ENCODE results near the gene ACHE. TPM values are rescaled to one million over a fixed set of nuclear protein-coding genes. Genes with fewer than 3 reads are reported as not detected.

Gene ACHE
- not detected in 2 replicates for total RNA-seq

GRCh38 chr7:100895701-100895955, at the start of gene ACHE:
Gene ACHE (minus strand): TSS chr7:100895888. CDS start chr7:100894232, 1,656 bp downstream.

DNA sequence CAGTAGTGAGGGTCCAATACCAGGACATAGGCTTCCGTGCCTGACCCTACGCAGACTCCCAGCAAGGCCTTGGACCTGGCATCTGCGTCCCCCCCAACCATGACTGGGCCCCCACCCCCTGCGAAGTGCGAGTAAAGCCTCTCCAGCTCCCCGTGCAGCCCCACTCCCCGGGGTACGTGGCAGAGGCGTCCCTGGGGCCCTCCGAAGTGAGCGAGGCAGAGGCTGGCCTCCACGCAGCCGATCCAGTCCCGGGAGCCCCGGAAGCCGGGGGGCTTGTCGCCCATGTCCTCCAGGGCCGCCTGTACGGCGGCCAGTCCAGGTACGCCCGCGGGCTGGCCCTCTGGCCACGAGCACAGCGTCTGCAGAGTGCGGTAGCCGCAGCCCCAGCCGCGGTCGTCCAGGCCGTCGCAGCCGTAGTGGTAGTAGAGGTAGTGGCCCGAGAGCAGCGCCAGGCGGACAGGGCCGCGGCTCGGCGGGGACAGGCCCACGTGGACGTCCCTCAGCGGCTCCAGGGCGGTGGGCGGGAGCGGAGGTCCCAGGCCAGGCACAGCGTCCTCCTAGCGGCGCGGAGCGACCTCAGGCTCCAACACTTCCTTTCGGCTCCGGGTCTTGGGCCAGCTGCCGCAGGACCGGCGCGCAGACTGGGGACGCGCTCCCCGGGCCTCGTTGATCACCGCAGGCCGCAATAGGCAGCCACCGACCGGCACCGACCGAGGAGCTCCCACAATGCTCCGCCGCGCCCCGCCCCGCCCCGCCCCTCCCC, 6.5 kb downstream of the ACHE start, which contains the start of gene UFSP1:
UFSP1 (minus strand) TSS at position 728 of the 763 bp plus-strand sequence; CDS start at position 284, 444 bp downstream.

DNA sequence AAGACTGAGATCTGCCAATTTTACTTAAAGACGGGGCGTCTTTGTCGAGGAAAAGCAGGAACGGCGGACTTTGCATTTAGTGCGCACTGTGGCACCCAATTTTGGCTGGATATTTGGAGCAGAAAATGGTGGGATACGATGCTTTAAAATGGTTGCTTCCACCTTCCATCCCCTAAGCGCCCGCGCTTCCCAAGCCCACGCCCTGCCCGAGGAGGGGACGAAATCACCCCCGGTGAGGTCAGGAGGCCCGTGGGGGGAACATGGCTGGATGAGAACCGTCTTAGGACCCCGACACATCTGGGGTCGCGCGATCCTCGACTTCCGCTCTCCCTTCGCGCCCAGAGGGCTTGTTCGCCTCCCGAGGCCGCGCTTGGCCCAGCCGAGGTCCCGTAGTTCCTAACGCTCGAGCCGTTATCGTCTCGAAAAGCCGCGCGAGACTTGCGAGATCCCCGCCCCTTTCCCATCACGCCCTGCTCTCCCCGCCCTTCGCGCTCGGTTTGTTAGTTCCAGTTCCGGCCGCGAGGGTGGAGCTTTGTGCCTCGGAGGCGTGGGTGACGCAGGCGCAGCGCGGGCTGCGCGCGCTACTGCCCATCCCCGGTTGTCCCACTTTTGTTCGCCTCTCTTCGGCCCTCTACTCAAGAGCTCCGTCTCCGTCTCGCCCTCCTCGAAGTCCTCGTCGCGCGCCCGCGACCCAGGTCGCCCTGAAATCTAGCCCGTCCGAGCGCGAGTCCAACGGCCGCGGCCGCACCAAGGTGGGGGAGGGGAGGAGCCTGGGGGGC, 20.9 kb downstream of the ACHE start, which contains the start of gene SRRT:
SRRT (plus strand) TSS at position 527 of the 779 bp plus-strand sequence. CDS start 488 bp downstream, outside the sequence.

DNA sequence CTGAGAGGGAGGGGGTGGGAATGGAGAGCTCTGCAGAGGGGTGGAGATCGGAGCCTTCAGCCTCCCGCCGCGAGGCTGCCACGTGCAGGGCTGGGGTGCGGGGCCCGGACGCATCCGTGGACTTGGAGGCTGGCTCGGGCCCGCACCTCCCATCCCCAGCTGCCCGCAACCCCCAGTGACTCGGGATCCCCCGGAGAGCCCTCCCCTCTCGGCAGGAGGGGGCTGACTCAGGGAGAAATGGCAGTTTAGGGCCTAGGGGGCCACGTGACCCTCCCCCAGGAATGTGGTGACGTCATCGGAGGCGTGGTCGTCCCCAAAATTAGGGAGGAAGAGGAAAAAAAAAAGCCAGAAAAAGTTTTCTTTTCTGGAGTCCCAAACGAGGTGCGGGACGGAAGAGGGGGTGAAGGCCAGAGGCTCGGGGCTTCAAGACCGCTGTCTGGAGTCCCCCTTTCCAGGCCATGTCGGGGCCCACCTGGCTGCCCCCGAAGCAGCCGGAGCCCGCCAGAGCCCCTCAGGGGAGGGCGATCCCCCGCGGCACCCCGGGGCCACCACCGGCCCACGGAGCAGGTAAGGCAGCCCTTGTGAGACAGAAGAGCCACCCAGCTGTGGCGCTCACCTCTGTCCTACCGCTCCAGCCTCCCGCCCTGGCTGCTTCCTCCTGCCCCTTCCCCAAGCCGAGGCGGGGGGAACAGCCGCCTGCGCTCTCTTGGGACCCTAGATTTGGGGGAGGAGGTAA, 28.5 kb downstream of the ACHE start, which contains the start of gene TRIP6:
TRIP6 (plus strand) TSS at position 348 of the 736 bp plus-strand sequence; CDS start at position 459, 111 bp downstream.

DNA sequence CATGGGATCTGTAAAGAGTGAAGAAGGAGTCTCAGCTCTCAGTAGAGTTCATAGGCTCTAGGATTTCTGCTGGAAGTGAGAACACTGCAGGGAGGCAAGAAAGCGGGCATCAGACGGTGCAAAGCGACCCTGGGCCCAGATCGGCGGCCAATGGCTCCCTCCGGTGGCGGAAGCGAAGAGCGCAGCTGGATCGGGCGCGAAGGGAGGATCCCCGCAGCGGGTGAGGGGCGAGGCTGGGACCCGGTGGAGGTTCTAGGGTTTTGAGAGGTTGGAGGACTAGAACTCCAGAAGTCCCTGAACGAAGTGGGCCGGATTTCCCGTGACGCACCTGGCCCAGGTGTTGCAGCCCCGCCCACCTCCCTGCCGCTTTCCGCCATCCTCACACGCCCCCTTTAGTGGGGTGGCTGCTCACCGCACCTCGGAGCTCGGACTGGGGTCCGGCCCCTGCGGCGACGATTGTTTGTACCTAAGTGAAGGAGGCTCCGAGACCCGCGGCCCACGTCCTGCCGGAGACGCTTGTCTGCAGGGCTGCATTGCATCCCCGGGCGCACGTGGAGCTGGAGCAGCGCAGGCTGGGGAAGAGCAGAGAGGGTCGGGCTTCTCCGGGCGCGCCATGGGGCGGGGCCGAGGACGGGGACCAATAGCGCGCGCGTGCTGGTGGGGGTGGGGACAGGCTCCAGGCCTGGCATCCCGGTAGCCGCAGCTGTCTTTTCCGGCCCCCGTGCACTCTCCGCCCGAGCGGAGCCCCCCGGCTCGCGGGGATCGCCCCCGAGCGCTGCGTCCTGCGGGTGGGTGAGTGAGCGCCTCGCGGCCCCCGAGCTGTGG, 43.4 kb downstream of the ACHE start, which contains the start of gene SLC12A9:
SLC12A9 (plus strand) TSS at position 666 of the 825 bp plus-strand sequence. CDS start 1,485 bp downstream, outside the sequence.

Other genes starting within 250 kb of the ACHE start
- gene ACTL6B, start 239.4 kb downstream of the ACHE start, total RNA-seq: not detected in 2 replicates
- gene GNB2, start 222.1 kb downstream of the ACHE start, total RNA-seq: 59.2 and 67.9 TPM in 2 replicates
- gene GIGYF1, start 201.6 kb downstream of the ACHE start, total RNA-seq: 11.9 and 14.9 TPM in 2 replicates
- gene POP7, start 189.8 kb downstream of the ACHE start, total RNA-seq: 27.6 and 31.5 TPM in 2 replicates
- gene EPO, start 175.4 kb downstream of the ACHE start, total RNA-seq: not detected in 2 replicates
- gene ZAN, start 162.3 kb downstream of the ACHE start, total RNA-seq: not detected in 2 replicates
- 38.6 and 45.7 TPM in 2 replicates for gene EPHB4, start 68.4 kb downstream of the ACHE start, total RNA-seq
- gene SLC12A9, start 43.2 kb downstream of the ACHE start, total RNA-seq: 14.1 and 16.8 TPM in 2 replicates
- 64.0 and 71.9 TPM in 2 replicates for gene TRIP6, start 28.5 kb downstream of the ACHE start, total RNA-seq
- 29.3 and 36.5 TPM in 2 replicates for gene SRRT, start 20.8 kb downstream of the ACHE start, total RNA-seq
- gene UFSP1, start 6.2 kb downstream of the ACHE start, total RNA-seq: 4.1 and 6.7 TPM in 2 replicates
- gene MUC3A, start 53.6 kb upstream of the ACHE start, total RNA-seq: not detected in 2 replicates
- 0.57 and 0.92 TPM in 2 replicates for gene MUC12, start 73.7 kb upstream of the ACHE start, total RNA-seq
- under 0.01 TPM in 1 of 2 replicates, not detected in the other for gene MUC17, start 124.2 kb upstream of the ACHE start, total RNA-seq
- 21.6 and 22.3 TPM in 2 replicates for gene TRIM56, start 189.6 kb upstream of the ACHE start, total RNA-seq
- 233 and 240 TPM in 2 replicates for gene SERPINE1, start 231.2 kb upstream of the ACHE start, total RNA-seq

Data from smooth muscle cell of bladder (primary cell).